GM21381 (cell line): Measurements from ENCODE around the gene DONSON.
A peak's percentile ranks its signal among the peaks of the same experiment; 100 is the strongest.

Experiments
- ATAC-seq: cut with Tn5 transposase; IDR thresholded peaks from one replicate; pipeline ENCODE4 v1.9.1; 2021; ENCODE audit warnings: mild to moderate bottlenecking, moderate library complexity; ENCODE audit not compliant: unreplicated experiment

The DONSON gene

DNA sequence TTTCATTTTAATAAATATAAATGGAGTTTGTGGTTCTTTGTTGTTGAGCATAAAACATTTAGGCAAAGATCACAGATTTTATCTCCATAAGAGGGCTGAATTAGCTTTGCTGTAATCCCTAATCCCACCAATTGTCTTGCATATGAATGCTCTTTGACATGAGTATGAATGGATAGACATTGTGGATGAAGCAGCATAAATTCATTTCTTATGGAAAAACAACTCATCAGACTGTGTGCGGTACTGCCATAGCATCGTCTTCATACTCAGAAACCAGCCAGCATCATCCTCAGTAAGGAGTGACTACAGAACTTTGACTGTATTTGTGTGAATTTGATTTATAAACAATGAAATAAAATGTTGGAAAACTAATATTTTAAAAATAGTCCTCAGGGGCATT lies 26.1 kb downstream of the DONSON start:
- ATAC-seq = no peak

DNA sequence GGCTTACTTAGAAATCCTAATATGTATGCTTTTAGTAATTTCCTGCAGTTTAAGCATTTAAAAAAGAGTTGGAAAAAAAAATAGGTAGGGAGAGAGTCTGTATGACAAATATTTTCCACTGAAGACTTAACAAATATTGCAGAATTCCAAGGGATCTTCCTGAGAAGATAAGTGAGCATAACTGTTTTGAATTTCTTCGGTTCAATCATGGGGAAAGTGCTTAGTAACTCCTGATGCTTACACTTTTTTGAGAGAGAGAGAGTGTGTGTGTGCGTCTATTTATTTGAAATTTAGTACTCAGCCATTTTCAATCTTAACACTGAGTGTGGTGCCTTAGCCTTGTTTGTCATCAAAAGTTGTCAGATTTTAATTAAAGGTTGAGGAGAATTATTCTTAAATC lies 27.1 kb downstream of the DONSON start:
- no peak for ATAC-seq

DNA sequence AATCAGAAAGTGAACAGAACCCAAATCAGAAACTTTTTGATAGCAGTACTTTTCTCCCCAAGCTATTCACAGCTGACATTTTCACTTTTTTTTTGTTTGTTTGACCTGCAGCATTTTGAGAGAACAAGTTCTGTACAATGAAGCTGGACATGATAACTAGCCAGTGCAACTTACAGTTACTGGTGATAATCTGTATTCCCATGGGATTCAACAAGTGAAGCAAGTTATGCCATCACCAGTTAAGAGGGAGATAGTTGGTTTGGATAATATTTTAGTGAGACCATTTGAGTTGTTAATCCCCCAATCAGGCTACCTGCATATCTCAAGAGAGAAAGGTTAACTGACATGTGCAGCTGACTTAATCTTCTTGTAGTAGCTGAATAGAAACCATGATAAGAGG lies 27.5 kb downstream of the DONSON start:
- ATAC-seq = no peak

DNA sequence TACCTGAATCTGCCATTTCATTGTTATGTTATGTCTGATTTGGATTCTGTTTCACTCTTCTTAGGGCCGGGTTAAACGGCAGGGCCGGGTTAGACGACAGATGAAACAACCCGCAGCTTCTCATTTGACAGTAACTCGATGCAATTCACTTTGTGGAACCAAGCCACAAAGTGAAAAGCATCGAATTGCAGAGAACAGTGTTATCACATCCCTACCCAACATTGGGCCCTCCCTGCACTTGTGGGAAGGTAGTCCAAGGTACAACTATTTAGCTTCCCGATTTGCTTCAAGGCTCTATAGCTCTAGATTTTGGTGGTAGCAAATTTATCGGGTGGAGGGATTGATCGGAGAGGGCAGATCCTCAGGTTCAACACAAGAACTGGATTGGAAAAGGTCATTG lies 28.7 kb downstream of the DONSON start:
- no peak for ATAC-seq

DNA sequence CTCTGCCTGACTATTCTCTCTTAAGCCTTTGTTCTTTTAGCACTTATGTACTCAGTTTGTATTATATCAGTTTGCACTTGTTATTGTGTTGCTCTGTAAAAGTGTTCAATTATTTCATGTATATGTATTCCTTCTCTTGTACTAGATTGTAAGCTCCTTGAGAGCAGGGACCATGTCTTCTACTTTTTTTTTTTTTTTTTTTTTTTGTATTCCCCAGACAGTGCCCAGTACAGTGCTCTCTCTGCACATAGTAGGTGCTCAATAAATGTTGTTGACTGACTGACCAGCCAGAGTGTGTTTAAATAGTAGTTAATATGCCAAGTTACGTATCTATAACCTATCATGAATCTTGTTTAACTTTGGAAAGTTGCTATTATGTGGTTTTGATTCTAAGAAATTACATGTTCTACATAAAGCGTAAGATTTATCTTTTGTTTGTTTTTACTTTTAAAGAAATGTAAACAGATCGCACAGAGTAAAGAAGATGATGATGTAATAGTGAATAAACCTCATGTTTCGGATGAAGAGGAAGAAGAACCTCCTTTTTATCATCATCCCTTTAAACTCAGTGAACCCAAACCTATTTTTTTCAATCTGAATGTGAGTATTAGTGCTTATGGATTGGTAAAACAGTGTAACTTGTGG lies 29.6 kb downstream of the DONSON start:
- no peak for ATAC-seq

DNA sequence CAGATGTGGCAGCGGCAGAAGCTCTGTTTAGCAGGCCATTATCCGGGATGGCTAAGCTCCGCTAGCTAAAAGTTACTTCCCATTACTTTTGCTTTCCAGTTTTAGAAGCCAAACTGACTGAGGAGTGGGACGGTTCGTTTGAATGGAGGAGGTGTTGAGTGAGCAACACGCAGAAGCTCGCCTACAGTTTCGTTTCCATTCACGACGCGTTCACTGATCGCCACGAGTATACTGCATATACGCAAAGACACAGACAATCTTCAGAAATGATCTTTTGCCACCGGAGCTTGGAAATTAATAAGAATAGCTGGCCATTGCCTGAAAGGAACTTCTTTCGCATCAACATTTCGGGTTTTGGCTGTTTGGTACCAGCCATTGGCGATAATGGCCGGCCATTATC lies 31.0 kb downstream of the DONSON start:
- no peak for ATAC-seq

DNA sequence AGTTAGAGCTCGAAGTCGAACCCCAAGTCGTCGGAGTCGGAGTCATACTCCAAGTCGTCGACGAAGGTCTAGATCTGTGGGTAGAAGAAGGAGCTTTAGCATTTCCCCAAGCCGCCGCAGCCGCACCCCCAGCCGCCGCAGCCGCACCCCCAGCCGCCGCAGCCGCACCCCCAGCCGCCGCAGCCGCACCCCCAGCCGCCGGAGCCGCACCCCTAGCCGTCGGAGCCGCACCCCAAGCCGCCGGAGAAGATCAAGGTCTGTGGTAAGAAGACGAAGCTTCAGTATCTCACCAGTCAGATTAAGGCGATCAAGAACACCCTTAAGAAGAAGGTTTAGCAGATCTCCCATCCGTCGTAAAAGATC lies 33.5 kb downstream of the DONSON start:
- no peak for ATAC-seq

DNA sequence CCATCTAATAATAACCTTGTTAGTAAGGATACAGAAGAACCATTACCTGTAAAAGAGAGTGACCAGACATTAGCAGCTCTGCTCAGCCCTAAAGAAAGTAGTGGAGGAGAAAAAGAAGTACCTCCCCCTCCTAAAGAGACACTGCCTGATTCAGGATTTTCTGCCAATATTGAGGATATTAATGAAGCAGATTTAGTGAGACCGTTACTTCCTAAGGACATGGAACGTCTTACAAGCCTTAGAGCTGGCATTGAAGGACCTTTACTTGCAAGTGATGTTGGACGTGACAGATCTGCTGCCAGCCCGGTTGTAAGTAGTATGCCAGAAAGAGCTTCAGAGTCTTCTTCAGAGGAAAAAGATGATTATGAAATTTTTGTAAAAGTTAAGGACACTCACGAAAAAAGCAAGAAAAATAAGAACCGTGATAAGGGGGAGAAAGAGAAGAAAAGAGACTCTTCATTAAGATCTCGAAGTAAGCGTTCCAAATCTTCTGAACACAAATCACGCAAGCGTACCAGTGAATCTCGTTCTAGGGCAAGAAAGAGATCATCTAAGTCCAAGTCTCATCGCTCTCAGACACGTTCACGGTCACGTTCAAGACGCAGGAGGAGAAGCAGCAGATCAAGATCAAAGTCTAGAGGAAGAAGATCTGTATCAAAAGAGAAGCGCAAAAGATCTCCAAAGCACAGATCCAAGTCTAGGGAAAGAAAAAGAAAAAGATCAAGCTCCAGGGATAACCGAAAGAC lies 34.1 kb downstream of the DONSON start:
- no peak for ATAC-seq

DNA sequence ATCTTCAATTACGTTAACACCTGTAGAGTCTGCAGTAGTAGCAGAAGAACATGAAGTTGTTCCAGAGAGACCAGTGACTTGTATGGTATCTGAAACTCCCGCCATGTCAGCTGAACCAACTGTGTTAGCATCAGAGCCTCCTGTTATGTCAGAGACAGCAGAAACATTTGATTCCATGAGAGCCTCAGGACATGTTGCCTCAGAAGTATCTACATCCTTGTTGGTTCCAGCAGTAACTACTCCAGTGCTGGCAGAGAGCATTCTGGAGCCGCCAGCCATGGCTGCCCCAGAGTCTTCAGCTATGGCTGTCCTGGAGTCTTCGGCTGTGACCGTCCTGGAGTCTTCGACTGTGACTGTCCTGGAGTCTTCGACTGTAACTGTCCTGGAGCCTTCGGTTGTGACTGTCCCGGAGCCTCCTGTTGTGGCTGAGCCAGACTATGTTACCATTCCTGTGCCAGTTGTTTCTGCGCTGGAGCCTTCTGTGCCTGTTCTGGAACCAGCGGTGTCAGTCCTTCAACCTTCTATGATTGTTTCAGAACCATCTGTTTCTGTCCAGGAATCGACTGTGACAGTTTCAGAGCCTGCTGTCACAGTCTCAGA lies 35.4 kb downstream of the DONSON start:
- ATAC-seq = no peak

DNA sequence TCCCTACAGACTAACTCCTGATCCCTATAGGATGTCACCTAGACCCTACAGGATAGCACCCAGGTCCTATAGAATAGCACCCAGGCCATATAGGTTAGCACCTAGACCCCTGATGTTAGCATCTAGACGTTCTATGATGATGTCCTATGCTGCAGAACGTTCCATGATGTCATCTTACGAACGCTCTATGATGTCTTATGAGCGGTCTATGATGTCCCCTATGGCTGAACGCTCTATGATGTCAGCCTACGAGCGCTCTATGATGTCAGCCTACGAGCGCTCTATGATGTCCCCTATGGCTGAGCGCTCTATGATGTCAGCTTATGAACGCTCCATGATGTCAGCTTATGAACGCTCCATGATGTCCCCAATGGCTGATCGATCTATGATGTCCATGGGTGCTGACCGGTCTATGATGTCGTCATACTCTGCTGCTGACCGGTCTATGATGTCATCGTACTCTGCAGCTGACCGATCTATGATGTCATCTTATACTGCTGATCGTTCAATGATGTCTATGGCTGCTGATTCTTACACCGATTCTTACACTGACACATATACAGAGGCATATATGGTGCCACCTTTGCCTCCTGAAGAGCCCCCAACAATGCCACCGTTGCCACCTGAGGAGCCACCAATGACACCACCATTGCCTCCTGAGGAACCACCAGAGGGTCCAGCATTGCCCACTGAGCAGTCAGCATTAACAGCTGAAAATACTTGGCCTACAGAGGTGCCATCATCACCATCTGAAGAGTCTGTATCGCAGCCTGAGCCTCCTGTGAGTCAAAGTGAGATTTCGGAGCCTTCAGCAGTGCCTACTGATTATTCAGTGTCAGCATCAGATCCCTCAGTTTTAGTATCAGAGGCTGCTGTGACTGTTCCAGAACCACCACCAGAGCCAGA lies 36.1 kb downstream of the DONSON start:
- no peak for ATAC-seq

DNA sequence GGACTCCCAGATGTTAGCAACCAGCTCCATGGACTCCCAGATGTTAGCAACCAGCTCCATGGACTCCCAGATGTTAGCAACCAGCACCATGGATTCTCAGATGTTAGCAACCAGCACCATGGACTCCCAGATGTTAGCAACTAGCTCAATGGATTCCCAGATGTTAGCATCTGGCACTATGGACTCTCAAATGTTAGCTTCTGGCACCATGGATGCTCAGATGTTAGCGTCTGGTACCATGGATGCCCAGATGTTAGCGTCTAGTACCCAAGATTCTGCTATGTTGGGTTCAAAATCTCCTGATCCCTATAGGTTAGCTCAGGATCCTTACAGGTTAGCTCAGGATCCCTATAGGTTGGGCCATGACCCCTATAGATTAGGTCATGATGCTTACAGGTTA lies 36.8 kb downstream of the DONSON start:
- ATAC-seq = no peak

DNA sequence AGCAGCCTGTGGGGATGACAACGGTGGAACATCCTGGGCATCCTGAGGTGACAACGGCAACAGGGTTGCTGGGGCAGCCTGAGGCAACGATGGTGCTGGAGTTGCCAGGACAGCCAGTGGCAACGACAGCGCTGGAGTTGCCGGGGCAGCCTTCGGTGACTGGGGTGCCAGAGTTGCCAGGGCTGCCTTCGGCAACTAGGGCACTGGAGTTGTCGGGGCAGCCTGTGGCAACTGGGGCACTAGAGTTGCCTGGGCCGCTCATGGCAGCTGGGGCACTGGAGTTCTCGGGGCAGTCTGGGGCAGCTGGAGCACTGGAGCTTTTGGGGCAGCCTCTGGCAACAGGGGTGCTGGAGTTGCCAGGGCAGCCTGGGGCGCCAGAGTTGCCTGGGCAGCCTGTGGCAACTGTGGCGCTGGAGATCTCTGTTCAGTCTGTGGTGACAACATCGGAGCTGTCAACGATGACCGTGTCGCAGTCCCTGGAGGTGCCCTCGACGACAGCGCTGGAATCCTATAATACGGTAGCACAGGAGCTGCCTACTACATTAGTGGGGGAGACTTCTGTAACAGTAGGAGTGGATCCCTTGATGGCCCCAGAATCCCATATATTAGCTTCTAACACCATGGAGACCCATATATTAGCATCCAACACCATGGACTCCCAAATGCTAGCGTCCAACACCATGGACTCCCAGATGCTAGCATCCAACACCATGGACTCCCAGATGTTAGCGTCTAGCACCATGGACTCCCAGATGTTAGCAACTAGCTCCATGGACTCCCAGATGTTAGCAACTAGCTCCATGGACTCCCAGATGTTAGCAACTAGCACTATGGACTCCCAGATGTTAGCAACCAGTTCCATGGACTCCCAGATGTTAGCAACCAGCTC lies 37.5 kb downstream of the DONSON start:
- no peak for ATAC-seq

DNA sequence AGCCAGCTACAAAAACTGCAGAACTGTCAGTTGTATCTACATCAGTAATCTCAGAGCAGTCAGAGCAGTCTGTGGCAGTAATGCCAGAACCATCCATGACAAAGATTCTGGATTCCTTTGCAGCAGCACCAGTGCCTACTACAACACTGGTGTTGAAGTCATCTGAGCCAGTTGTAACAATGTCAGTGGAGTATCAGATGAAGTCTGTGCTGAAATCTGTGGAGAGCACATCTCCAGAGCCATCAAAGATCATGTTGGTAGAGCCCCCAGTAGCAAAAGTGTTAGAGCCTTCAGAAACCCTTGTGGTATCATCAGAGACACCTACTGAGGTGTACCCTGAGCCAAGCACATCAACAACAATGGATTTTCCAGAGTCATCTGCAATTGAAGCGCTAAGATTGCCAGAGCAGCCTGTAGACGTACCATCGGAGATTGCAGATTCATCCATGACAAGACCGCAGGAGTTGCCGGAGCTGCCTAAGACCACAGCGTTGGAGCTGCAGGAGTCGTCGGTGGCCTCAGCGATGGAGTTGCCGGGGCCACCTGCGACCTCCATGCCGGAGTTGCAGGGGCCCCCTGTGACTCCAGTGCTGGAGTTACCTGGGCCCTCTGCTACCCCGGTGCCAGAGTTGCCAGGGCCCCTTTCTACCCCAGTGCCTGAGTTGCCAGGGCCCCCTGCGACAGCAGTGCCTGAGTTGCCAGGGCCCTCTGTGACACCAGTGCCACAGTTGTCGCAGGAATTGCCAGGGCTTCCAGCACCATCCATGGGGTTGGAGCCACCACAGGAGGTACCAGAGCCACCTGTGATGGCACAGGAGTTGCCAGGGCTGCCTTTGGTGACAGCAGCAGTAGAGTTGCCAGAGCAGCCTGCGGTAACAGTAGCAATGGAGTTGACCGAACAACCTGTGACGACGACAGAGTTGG lies 38.4 kb downstream of the DONSON start:
- no peak for ATAC-seq

DNA sequence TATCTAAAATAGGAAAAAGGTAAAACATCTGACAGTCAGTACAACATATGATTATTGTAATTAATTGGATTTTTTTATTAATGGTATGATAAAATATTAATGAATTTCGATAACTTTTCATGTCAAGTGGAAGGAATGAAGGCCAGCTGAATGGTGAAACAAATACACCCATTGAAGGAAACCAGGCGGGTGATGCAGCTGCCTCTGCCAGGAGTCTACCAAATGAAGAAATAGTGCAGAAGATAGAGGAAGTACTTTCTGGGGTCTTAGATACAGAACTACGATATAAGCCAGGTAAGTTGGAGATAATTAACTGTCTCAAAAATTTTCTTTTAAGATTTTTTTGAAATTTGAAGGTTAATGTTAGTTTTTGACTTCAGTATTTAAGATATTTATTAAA lies 42.4 kb downstream of the DONSON start:
- no peak for ATAC-seq

DNA sequence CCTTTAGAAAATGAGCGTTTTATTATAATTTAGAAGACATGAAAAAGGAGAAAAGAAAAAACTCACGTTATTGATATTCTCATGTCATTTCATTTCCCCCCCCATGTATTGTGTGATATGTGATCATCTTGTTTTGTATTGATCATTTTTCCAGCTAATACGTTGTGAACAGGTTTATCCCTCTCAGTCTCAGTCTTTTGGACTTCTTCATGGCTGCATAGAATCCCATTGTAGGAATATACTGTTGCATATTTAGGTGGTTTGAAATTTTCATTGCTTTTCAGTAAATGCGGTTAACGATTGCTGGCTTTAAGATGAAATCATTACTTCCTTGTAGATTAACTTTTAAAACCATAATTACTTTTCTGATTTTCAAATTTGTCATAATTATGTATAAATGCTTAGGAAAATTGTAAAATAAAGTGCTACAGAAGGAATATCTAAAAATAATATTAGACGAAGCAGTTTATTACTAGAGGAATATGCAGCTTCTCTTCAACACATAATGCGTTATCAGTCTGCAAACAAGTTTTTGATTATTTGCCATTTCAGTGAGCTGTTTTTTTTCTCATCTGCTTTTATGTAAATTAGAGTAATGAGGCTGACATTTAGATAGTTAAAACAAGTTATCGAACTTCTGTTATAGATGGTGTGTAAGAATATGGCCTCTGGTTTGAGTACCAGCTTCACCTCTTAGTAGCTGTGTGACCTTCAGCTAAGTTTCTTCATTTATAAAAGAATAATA lies 43.9 kb downstream of the DONSON start:
- no peak for ATAC-seq

DNA sequence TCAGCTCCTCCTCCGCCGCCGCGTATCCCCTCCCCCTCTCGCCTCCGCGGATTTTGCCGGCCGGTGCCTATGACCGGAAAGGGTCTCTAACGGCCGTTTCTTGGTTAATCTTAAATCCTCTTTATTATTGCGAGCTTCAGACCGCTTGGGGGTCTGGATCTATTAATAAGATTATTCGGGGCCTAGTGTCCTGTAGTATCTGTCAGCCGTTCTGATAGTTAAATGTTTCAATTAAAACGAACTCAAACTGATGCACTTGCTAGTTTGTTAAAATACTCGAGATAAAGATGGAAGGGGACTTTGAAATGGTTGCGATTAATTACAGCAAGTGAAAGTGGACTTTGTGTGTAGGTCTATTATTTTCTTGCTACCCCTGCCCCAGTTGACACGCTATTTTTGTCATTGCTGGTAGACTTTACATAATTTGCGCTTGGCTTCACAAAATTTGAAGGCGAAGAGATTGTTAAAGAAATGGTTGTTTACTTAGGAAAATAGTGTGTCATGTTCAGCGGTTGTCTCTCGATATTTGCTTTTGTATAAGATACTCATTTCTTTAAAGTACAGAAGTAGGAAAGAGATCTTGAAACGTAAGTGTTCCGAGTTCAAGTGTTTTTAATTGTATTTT lies 44.9 kb downstream of the DONSON start:
- ATAC-seq = peak; percentile 20

DNA sequence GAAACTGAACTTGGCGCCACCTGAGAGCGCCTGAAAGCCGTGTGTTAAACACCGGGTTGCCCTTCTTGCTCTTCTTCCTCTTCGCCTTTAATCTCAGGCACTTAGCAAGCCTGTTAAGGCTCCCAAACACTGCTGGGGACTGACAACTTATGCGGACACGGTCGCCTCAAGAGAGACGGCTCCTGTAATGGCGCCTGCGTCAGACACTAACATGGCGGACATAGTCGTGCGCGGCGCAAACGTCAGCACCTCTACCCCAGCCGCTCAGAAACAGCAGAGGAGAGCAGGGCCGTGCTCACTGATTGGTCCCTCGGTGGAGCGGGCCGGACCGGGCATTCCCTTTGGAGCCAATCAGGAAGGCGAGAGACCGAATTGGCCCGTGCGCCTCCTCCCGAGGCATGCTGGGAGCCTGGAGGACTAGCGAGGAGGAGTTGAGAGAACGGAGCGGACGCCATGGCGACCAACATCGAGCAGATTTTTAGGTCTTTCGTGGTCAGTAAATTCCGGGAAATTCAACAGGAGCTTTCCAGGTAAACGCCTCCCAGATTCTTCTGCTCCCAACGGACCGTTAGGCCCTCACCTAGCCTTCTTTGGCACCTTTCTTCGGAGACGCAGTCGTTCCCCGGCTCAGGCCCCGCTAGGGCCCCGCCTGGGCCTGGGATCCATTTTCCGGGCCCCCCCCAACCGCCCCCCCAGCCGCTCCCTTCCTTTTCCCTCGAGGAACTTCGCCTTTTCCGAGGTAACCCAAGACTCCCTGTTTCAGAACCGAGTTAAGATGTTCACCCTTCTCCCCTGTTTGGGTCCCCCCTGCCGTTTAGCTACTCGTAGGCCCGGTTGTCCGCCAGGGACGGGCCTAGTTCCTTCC lies 45.6 kb downstream of the DONSON start, which contains the start of gene SON:
TSS of gene SON (plus strand) at position 399 of the 865 bp plus-strand sequence. CDS start at position 454, 55 bp downstream.
- peak; percentile 90 for ATAC-seq
